Mammary epithelial cell (primary cell): ENCODE results near the gene CITED2.

Source experiments
- CTCF ChIP-seq, 2 donors: IDR thresholded peaks in 1 of 2; conservative IDR thresholded peaks in 1 of 2; 2 replicates each; pipeline ENCODE4 v1.5.1; 2011 to 2012; ENCODE audit warnings: inconsistent platforms in 2 of 2, low read length in 2 of 2, mild to moderate bottlenecking in 2 of 2, control low read depth in 1 of 2, low read depth in 1 of 2; ENCODE audit not compliant: insufficient read depth in 1 of 2; ENCODE audit errors: extremely low read depth in 1 of 2
- EZH2 ChIP-seq: IDR thresholded peaks from 2 replicates; pipeline ENCODE4 v1.6.1; 2012; ENCODE audit warnings: low read length, inconsistent platforms, borderline replicate concordance

- no peak for TF ChIP-seq CTCF (conservative IDR thresholded peaks at IDR 0.05 in 1 of 2, IDR thresholded peaks at IDR 0.05 in 1 of 2; ENCODE audit: extremely low read depth in 1 of 2, insufficient read depth in 1 of 2, low read depth in 1 of 2, low read length in 2 of 2)
- TF ChIP-seq EZH2 = no peak
These were observed 28.5 kb upstream of the CITED2 start for GRCh38 chr6:139402876-139403386.
